ENCODE data around the gene SRP68. TPM values are rescaled to one million over a fixed set of nuclear protein-coding genes. Genes with fewer than 3 reads are reported as not detected.
"Not testable (repeated sequence)": the region's sequence is repeated elsewhere in the genome, so short reads cannot be mapped to it uniquely, and the experiment has no call there.

Gene SRP68
- total RNA-seq, 1 donor from 2014 or later: 62.2 TPM

DNA sequence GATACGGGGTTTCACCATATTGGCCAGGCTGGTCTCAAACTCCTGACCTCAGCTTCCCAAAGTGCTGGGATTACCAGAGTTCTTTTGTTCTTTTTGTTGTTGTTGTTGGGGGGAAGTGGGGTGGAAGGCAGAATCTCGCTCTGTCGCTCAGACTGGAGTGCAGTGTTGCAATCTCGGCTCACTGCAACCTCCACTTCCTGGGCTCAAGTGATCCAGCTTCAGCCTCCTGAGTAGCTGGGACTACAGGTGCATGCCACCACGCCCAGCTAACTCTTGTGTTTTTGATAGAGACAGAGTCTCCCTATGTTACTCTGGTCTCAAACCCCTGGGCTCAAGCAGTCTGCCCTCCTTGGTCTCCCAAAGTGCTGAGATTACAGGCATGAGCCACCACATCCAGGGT, 6.1 kb upstream of the SRP68 start:
- DNase-seq (ENCODE audit: extremely low read depth, low read depth, low spot score): not testable (repeated sequence)

GRCh38 chr17:76077584-76078110, 5.3 kb upstream of the SRP68 start:
- no peak for DNase-seq (ENCODE audit: extremely low read depth, low read depth, low spot score)

- no peak for DNase-seq (ENCODE audit: extremely low read depth, low read depth, low spot score)
Measured at GRCh38 chr17:76076765-76077583, 4.7 kb upstream of the SRP68 start.

- DNase-seq (ENCODE audit: extremely low read depth, low read depth, low spot score): no peak
Measured at GRCh38 chr17:76076146-76076764, 3.9 kb upstream of the SRP68 start.

DNA sequence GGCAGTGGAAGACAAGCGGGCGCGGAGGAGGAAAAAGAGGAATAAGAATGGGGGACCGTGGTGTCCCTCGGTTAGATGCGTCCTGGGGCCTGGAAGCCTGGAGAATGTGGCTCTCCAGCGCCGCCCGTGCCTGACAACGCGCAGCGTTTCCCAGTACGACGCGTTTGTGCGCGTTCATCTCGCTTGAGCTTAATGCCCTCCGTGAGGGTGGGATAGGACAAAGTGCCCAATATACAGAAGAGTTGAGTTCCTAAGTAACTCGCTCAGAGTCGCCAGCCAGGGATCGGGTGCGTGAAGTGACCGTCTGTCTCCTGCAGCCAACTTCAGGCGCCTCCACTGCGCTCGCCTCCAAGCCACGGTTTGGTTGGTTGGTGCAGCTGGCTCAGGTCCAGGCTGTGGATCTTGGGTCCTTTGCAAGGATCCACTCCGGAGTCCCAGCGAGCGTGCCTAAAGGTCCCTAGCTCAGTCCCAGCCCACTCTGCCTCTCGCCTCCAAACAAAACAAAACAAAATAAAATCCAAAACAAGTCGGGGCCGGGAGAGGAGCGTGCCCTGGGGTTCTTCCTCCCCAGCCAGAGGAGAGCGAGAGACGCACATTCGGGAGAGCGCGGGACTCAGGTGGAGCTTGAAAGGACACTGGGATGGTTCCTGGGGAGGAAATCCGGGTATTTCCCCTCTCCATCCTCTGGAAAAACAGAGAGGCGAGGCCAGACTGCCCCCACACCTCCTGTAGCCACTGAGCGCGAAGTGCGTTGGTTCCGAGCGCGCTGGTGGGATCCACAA, 3.2 kb upstream of the SRP68 start:
- DNase-seq (ENCODE audit: extremely low read depth, low read depth, low spot score): no peak

DNA sequence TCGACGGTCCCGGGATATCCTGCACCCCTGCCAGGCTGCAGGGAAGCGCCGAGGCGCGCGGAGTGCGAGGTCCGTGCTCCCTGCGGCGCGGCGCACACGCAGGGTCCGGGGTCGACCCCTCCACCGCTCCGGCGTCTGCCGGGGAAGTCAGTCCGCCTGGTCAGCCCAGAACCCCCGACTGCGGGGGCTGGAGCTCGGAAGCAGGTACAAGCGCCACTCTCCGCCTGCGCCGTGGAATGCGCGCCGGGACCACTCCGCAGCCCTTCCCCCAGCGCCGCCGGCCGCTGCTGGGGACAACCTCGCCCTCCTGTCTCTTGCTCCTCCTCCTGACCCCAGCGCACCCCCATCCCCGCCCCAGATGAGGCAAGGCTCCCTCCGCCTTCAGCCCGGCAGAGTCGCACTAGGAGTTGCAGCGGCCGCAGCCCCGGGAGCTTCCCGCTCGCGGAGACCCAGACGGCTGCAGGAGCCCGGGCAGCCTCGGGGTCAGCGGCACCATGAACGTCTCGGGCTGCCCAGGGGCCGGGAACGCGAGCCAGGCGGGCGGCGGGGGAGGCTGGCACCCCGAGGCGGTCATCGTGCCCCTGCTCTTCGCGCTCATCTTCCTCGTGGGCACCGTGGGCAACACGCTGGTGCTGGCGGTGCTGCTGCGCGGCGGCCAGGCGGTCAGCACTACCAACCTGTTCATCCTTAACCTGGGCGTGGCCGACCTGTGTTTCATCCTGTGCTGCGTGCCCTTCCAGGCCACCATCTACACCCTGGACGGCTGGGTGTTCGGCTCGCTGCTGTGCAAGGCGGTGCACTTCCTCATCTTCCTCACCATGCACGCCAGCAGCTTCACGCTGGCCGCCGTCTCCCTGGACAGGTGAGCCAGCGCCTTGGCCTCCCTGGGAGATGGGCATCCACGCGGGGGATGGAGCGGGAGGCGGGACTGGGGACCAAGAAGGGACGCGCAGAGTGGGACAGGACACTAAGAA, 2.4 kb upstream of the SRP68 start, which contains the start of gene GALR2:
GALR2 (plus strand) TSS at position 392 of the 974 bp plus-strand sequence; CDS start at position 495, 103 bp downstream.
- DNase-seq (ENCODE audit: extremely low read depth, low read depth, low spot score): no peak

DNA sequence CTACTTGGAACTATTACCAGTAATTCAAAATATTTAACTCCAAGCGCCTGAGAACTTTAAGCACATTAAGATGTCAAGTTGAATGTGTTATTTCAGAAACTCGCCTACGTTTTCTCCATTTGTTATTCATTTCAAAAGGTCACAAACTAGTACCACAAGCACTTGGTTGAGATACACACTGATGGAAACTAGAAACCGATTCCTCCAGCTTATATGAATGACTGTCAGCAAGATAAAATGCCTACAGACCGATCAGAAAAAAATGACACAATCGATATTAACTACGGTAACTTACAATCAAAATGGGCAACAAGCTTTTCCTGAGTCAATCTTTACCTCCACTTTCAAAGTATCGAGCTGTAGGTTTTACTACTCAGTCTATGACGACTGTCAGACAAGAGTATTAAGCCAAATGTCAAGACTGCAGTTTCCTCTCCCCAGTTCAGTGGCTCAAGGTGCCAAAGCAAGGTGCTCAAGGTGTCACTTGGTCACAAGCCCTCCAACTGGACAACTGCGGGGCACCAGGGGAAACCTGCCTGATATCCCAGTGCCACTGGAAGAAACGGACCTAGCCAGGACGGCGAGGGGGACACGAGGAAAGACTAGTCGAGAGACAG, 678 bp downstream of the SRP68 start:
- no peak for DNase-seq (ENCODE audit: extremely low read depth, low read depth, low spot score)

GRCh38 chr17:76065775-76066174, 6.5 kb downstream of the SRP68 start:
- no peak for DNase-seq (ENCODE audit: extremely low read depth, low read depth, low spot score)

- no peak for DNase-seq (ENCODE audit: extremely low read depth, low read depth, low spot score)
Measured at GRCh38 chr17:76063875-76064546, 8.3 kb downstream of the SRP68 start.

DNA sequence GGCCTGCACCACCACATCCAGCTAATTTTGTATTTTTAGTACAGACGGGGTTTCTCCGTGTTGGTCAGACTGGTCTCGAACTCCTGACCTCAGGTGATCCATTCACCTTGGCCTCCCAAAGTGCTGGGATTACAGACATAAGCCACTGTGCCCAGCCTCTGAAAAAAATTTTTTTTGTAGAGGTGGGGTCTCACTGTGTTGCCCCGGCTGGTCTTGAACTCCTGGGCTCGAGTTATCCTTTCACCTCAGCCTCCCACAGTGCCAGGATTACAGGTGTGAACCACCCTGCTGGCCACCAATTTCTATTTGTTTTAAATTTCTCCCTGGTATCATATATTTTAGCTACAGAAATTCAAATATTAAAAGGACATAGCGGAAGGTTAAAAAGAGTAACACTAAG, 14.1 kb downstream of the SRP68 start:
- DNase-seq (ENCODE audit: extremely low read depth, low read depth, low spot score): not testable (repeated sequence)

- no peak for DNase-seq (ENCODE audit: extremely low read depth, low read depth, low spot score)
Measured at GRCh38 chr17:76056882-76057281, 15.4 kb downstream of the SRP68 start.

DNA sequence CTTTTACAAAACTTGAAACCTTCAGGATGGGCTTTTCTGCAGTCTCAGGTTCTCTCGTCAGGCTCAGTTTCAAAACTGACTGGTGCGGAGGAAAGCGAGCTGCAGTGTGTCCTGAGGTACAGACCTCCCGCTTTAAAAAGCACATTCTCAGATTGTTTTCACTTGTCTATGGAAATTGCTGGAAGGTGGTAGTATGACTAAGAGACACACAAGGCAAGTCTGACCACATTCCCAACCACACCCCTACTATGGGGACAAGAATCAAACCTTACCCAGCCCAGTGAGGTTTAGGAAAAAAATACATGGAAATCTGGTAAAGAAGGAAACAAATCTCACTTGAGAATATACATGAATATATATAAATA, 18.2 kb downstream of the SRP68 start:
- DNase-seq (ENCODE audit: extremely low read depth, low read depth, low spot score): no peak

- no peak for DNase-seq (ENCODE audit: extremely low read depth, low read depth, low spot score)
Measured at GRCh38 chr17:76053246-76054111, 18.8 kb downstream of the SRP68 start.

- no peak for DNase-seq (ENCODE audit: extremely low read depth, low read depth, low spot score)
Measured at GRCh38 chr17:76051561-76051960, 20.8 kb downstream of the SRP68 start.

- DNase-seq (ENCODE audit: extremely low read depth, low read depth, low spot score): no peak
Measured at GRCh38 chr17:76050538-76051467, 21.5 kb downstream of the SRP68 start.

GRCh38 chr17:76049836-76050537, 22.3 kb downstream of the SRP68 start:
- no peak for DNase-seq (ENCODE audit: extremely low read depth, low read depth, low spot score)

Data from glomerular endothelial cell (primary cell).